AG09309 (cell line): ENCODE results near the gene RIT2.
"Not testable (repeated sequence)": the region's sequence is repeated elsewhere in the genome, so short reads cannot be mapped to it uniquely, and the experiment has no call there.

Experiments
- DNase-seq: peaks from one replicate; pipeline ENCODE4 v3.0.0-alpha.2; 2010; ENCODE audit warnings: low read depth
- H3K4me3 ChIP-seq: 2 replicates; pipeline ENCODE4 v1.5.1; 2011; ENCODE audit warnings: mild to moderate bottlenecking, low read depth, low read length, moderate library complexity; ENCODE audit not compliant: control insufficient read depth
- CTCF ChIP-seq: IDR thresholded peaks from 2 replicates; pipeline ENCODE4 v1.5.1; 2011; ENCODE audit warnings: mild to moderate bottlenecking, low read depth, low read length, inconsistent platforms; ENCODE audit not compliant: insufficient read depth, control insufficient read depth; ENCODE audit errors: missing control alignments

Gene RIT2

GRCh38 chr18:42807887-42808286 is 307.6 kb downstream of the RIT2 start:
- H3K4me3 ChIP-seq: no peak overlapping the region
- no peak for TF ChIP-seq CTCF
- DNase-seq: no peak

GRCh38 chr18:42801706-42802105 is 313.8 kb downstream of the RIT2 start:
- no peak overlapping the region for H3K4me3 ChIP-seq
- DNase-seq: no peak
- no peak for TF ChIP-seq CTCF

GRCh38 chr18:42798606-42799170 is 316.8 kb downstream of the RIT2 start:
- TF ChIP-seq CTCF: no peak
- H3K4me3 ChIP-seq: no peak overlapping the region
- no peak for DNase-seq

- not testable (repeated sequence) for DNase-seq, H3K4me3 ChIP-seq
Measured at GRCh38 chr18:42795213-42795789, 320.2 kb downstream of the RIT2 start.

- TF ChIP-seq CTCF: no peak
- no peak for DNase-seq
Measured at GRCh38 chr18:42792731-42793130, 322.8 kb downstream of the RIT2 start.

GRCh38 chr18:42784632-42785031 is 330.9 kb downstream of the RIT2 start:
- DNase-seq: no peak
- TF ChIP-seq CTCF: no peak
- H3K4me3 ChIP-seq: no peak overlapping the region

More at GRCh38 chr18:42792731-42793130, 322.8 kb downstream of the RIT2 start:
- no peak overlapping the region for H3K4me3 ChIP-seq

GRCh38 chr18:42782929-42783328 is 332.6 kb downstream of the RIT2 start:
- TF ChIP-seq CTCF: no peak
- no peak overlapping the region for H3K4me3 ChIP-seq
- DNase-seq: no peak
